ENCODE data around the gene SH3PXD2A.

DNA sequence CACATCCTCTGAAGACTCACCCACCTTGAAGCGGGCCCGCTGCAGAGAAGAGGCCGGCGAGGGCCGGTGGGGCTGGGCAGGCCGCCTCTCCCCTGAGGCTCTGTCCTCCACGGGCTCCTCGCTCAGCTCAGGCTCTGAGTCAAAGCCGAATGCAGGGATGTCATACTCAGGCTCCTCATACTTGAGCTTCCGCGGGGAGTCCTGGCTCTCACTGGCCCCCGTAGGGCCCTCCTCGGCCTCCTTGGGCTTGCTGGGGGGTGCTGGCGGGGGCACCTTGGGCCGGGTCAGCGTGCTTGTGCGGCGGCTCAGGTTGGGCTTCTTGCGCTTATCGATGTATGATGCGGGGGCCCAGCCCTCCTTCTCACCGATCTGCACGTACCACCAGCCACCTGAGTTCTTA is 252.0 kb downstream of the SH3PXD2A start:
- TF ChIP-seq EZH2 (IDR thresholded peaks at IDR 0.05; ENCODE audit: low read depth, unreplicated experiment): no peak
- TF ChIP-seq, protein P1, sequence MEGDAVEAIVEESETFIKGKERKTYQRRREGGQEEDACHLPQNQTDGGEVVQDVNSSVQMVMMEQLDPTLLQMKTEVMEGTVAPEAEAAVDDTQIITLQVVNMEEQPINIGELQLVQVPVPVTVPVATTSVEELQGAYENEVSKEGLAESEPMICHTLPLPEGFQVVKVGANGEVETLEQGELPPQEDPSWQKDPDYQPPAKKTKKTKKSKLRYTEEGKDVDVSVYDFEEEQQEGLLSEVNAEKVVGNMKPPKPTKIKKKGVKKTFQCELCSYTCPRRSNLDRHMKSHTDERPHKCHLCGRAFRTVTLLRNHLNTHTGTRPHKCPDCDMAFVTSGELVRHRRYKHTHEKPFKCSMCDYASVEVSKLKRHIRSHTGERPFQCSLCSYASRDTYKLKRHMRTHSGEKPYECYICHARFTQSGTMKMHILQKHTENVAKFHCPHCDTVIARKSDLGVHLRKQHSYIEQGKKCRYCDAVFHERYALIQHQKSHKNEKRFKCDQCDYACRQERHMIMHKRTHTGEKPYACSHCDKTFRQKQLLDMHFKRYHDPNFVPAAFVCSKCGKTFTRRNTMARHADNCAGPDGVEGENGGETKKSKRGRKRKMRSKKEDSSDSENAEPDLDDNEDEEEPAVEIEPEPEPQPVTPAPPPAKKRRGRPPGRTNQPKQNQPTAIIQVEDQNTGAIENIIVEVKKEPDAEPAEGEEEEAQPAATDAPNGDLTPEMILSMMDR (conservative IDR thresholded peaks at IDR 0.05; ENCODE audit: low read depth in 2 of 2): no peak
- TF ChIP-seq EZH2phosphoT487 (IDR thresholded peaks at IDR 0.05; ENCODE audit: unreplicated experiment): no peak
- no peak for TF ChIP-seq NANOG (IDR thresholded peaks at IDR 0.05; ENCODE audit: borderline replicate concordance)
- TF ChIP-seq POLR2AphosphoS5 (IDR thresholded peaks at IDR 0.05; ENCODE audit: low read depth): no peak
- no peak for TF ChIP-seq JUNB (IDR thresholded peaks at IDR 0.05; ENCODE audit: unreplicated experiment)
- TF ChIP-seq CREB1 (CRISPR knock-in tag; IDR thresholded peaks at IDR 0.05; ENCODE audit: low read depth): no peak
- TF ChIP-seq, protein P2, sequence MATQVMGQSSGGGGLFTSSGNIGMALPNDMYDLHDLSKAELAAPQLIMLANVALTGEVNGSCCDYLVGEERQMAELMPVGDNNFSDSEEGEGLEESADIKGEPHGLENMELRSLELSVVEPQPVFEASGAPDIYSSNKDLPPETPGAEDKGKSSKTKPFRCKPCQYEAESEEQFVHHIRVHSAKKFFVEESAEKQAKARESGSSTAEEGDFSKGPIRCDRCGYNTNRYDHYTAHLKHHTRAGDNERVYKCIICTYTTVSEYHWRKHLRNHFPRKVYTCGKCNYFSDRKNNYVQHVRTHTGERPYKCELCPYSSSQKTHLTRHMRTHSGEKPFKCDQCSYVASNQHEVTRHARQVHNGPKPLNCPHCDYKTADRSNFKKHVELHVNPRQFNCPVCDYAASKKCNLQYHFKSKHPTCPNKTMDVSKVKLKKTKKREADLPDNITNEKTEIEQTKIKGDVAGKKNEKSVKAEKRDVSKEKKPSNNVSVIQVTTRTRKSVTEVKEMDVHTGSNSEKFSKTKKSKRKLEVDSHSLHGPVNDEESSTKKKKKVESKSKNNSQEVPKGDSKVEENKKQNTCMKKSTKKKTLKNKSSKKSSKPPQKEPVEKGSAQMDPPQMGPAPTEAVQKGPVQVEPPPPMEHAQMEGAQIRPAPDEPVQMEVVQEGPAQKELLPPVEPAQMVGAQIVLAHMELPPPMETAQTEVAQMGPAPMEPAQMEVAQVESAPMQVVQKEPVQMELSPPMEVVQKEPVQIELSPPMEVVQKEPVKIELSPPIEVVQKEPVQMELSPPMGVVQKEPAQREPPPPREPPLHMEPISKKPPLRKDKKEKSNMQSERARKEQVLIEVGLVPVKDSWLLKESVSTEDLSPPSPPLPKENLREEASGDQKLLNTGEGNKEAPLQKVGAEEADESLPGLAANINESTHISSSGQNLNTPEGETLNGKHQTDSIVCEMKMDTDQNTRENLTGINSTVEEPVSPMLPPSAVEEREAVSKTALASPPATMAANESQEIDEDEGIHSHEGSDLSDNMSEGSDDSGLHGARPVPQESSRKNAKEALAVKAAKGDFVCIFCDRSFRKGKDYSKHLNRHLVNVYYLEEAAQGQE (IDR thresholded peaks at IDR 0.05; ENCODE audit: unreplicated experiment): no peak
- TF ChIP-seq, protein P3, sequence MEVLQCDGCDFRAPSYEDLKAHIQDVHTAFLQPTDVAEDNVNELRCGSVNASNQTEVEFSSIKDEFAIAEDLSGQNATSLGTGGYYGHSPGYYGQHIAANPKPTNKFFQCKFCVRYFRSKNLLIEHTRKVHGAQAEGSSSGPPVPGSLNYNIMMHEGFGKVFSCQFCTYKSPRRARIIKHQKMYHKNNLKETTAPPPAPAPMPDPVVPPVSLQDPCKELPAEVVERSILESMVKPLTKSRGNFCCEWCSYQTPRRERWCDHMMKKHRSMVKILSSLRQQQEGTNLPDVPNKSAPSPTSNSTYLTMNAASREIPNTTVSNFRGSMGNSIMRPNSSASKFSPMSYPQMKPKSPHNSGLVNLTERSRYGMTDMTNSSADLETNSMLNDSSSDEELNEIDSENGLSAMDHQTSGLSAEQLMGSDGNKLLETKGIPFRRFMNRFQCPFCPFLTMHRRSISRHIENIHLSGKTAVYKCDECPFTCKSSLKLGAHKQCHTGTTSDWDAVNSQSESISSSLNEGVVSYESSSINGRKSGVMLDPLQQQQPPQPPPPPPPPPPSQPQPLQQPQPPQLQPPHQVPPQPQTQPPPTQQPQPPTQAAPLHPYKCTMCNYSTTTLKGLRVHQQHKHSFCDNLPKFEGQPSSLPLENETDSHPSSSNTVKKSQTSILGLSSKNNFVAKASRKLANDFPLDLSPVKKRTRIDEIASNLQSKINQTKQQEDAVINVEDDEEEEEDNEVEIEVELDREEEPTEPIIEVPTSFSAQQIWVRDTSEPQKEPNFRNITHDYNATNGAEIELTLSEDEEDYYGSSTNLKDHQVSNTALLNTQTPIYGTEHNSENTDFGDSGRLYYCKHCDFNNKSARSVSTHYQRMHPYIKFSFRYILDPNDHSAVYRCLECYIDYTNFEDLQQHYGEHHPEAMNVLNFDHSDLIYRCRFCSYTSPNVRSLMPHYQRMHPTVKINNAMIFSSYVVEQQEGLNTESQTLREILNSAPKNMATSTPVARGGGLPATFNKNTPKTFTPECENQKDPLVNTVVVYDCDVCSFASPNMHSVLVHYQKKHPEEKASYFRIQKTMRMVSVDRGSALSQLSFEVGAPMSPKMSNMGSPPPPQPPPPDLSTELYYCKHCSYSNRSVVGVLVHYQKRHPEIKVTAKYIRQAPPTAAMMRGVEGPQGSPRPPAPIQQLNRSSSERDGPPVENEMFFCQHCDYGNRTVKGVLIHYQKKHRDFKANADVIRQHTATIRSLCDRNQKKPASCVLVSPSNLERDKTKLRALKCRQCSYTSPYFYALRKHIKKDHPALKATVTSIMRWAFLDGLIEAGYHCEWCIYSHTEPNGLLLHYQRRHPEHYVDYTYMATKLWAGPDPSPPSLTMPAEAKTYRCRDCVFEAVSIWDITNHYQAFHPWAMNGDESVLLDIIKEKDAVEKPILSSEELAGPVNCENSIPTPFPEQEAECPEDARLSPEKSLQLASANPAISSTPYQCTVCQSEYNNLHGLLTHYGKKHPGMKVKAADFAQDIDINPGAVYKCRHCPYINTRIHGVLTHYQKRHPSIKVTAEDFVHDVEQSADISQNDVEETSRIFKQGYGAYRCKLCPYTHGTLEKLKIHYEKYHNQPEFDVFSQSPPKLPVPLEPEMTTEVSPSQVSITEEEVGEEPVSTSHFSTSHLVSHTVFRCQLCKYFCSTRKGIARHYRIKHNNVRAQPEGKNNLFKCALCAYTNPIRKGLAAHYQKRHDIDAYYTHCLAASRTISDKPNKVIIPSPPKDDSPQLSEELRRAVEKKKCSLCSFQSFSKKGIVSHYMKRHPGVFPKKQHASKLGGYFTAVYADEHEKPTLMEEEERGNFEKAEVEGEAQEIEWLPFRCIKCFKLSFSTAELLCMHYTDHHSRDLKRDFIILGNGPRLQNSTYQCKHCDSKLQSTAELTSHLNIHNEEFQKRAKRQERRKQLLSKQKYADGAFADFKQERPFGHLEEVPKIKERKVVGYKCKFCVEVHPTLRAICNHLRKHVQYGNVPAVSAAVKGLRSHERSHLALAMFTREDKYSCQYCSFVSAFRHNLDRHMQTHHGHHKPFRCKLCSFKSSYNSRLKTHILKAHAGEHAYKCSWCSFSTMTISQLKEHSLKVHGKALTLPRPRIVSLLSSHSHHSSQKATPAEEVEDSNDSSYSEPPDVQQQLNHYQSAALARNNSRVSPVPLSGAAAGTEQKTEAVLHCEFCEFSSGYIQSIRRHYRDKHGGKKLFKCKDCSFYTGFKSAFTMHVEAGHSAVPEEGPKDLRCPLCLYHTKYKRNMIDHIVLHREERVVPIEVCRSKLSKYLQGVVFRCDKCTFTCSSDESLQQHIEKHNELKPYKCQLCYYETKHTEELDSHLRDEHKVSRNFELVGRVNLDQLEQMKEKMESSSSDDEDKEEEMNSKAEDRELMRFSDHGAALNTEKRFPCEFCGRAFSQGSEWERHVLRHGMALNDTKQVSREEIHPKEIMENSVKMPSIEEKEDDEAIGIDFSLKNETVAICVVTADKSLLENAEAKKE (CRISPR knock-in tag; IDR thresholded peaks at IDR 0.05): no peak
- TF ChIP-seq ZNF331 (CRISPR knock-in tag; IDR thresholded peaks at IDR 0.05; ENCODE audit: low read depth): no peak
- TF ChIP-seq STAT1 (IDR thresholded peaks at IDR 0.05; ENCODE audit: unreplicated experiment): no peak
- TF ChIP-seq, protein P4, sequence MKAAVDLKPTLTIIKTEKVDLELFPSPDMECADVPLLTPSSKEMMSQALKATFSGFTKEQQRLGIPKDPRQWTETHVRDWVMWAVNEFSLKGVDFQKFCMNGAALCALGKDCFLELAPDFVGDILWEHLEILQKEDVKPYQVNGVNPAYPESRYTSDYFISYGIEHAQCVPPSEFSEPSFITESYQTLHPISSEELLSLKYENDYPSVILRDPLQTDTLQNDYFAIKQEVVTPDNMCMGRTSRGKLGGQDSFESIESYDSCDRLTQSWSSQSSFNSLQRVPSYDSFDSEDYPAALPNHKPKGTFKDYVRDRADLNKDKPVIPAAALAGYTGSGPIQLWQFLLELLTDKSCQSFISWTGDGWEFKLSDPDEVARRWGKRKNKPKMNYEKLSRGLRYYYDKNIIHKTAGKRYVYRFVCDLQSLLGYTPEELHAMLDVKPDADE (IDR thresholded peaks at IDR 0.05): no peak
- TF ChIP-seq ZNF114 (CRISPR knock-in tag; IDR thresholded peaks at IDR 0.05): no peak
